ENCODE results near the gene LCN10. TPM values are rescaled to one million over a fixed set of nuclear protein-coding genes. Genes with fewer than 3 reads are reported as not detected.

The LCN10 gene
- total RNA-seq, 1 experiment from 2014 or later, result 1.5 TPM

GRCh38 chr9:136784249-136784996, 41.7 kb upstream of the LCN10 start:
- Histone ChIP-seq H2BK12ac (ENCODE audit: insufficient read length, low read depth, low read length) (no peak overlapping the region), H3K4me1 (ENCODE audit: insufficient read depth, low read length) (no peaks in the 10 kb centered on the region), H3K79me1 (ENCODE audit: insufficient read depth, low read depth, low read length, poor library complexity, severe bottlenecking) (no peaks in the 10 kb centered on the region), H3T11ph (ENCODE audit: low read length) (no peak overlapping the region), H3K56ac (ENCODE audit: insufficient read length, low read depth, low read length) (no peak overlapping the region), H2BK15ac (ENCODE audit: low read depth, low read length) (no peak overlapping the region), H3K18ac (ENCODE audit: insufficient read length, low read depth, low read length) (no peak overlapping the region), H3K27ac (ENCODE audit: insufficient read length, low read depth, low read length) (no peak overlapping the region), H2BK20ac (ENCODE audit: low read depth, low read length, poor library complexity, severe bottlenecking) (no peak overlapping the region), H4K8ac (replicated peaks; ENCODE audit: insufficient read length, low read depth, low read length) (no peak overlapping the region), H4K20me1 (ENCODE audit: control insufficient read depth, insufficient read depth, insufficient read length) (no peaks in the 10 kb centered on the region), H3K23me2 (ENCODE audit: insufficient read length, low read depth, low read length, poor library complexity, severe bottlenecking) (no peaks in the 10 kb centered on the region), H4K5ac (ENCODE audit: insufficient read length, low read depth, low read length) (no peak overlapping the region), H3K9me3 (ENCODE audit: control insufficient read depth, low read depth, low read length) (no peaks in the 10 kb centered on the region), H2BK120ac (ENCODE audit: low read depth, low read length, poor library complexity, severe bottlenecking) (no peak overlapping the region), H3K23ac (ENCODE audit: insufficient read length, low read depth, low read length) (no peak overlapping the region), H4K91ac (ENCODE audit: insufficient read length, low read depth, low read length) (no peak overlapping the region), H2AK5ac (ENCODE audit: insufficient read length, low read length) (no peak overlapping the region), H3K14ac (ENCODE audit: insufficient read depth, low read length) (no peak overlapping the region), H3K79me2 (ENCODE audit: insufficient read depth, low read length) (no peaks in the 10 kb centered on the region), H2BK5ac (ENCODE audit: insufficient read length, low read length) (no peak overlapping the region), H3K4ac (ENCODE audit: low read depth, low read length) (no peak overlapping the region), H3K27me3 (ENCODE audit: insufficient read depth, low read length) (no peaks in the 10 kb centered on the region), H3K4me2 (ENCODE audit: insufficient read depth, insufficient read length, low read length) (no peak overlapping the region), H3K9ac (ENCODE audit: extremely low read depth, insufficient read length, low read length) (no peak overlapping the region), H2AFZ (ENCODE audit: low read length) (no peak overlapping the region)
- no peaks in the 10 kb centered on the region; a peak in 1 of 5 replicates for H3K9me3 Mint-ChIP-seq
- DNase-seq, result no peak
- no CpG with 5 or more reads among the region's 9 CpGs for WGBS (ENCODE audit: extremely low coverage, insufficient read length, low lambda C conversion rate)
- H3K4me3 Mint-ChIP-seq, result no peak overlapping the region
- peaks cover 5 to 13% of the 10 kb centered on the region in 2 experiments for H3K4me1 Mint-ChIP-seq
- H3K36me3 Mint-ChIP-seq (ENCODE audit: insufficient read depth in 1 of 3, low read depth in 3 of 3), result no peaks in the 10 kb centered on the region
- peaks cover 36% of the 10 kb centered on the region for H3K27me3 Mint-ChIP-seq (ENCODE audit: low read depth)
- peak; percentile 63 for TF ChIP-seq CTCF (conservative IDR thresholded peaks at IDR 0.05)
- no peak overlapping the region for H3K27ac Mint-ChIP-seq
